OCI-LY3 (cell line): Measurements from ENCODE around the gene ZNF148.

Source experiments
- EZH2phosphoT487 ChIP-seq: fragments of 200-600 bp; shearing (Covaris generic); IDR thresholded peaks from 2 replicates; pipeline ENCODE4 v1.6.1; 2018; ENCODE audit warnings: antibody characterized with exemption, mixed run types, low read depth
- TF ChIP-seq, protein P1 (sequence below): fragments of 200-600, 300-600 bp; sonication (generic); IDR thresholded peaks from 2 replicates; pipeline ENCODE4 v1.5.1; 2014; ENCODE audit warnings: antibody characterized with exemption, low read length, low read depth

DNA sequence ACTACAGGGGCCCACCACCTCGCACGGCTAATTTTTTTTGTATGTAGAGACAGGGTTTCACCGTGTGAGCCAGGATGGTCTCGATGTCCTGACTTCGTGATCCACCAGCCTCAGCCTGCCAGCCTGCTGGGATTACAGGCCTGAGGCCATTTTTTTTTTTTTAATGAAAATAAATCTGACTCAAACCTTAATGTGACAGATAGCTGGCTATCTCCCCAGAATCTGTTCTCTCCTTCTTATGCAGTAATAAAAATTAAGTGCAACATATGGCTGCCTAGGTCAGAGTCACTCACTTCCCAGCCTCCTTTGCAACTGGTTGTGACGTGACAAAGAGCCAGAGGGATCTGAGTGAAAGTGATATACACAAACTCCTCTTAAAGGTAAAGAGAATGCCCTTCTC is 53.0 kb downstream of the ZNF148 start:
- TF ChIP-seq, protein P1, sequence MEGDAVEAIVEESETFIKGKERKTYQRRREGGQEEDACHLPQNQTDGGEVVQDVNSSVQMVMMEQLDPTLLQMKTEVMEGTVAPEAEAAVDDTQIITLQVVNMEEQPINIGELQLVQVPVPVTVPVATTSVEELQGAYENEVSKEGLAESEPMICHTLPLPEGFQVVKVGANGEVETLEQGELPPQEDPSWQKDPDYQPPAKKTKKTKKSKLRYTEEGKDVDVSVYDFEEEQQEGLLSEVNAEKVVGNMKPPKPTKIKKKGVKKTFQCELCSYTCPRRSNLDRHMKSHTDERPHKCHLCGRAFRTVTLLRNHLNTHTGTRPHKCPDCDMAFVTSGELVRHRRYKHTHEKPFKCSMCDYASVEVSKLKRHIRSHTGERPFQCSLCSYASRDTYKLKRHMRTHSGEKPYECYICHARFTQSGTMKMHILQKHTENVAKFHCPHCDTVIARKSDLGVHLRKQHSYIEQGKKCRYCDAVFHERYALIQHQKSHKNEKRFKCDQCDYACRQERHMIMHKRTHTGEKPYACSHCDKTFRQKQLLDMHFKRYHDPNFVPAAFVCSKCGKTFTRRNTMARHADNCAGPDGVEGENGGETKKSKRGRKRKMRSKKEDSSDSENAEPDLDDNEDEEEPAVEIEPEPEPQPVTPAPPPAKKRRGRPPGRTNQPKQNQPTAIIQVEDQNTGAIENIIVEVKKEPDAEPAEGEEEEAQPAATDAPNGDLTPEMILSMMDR: no peak
- no peak for TF ChIP-seq EZH2phosphoT487
